Measurements from ENCODE around the gene FTCD.

The FTCD gene

GRCh38 chr21:46180778-46181391 is 25.5 kb upstream of the FTCD start:
- no peaks in the 10 kb centered on the region for H3K9me3 ChIP-seq (replicated peaks; ENCODE audit: insufficient read depth, low read length)
- H3F3A ChIP-seq (ENCODE audit: insufficient read depth, low read length) = 0 out of 2 replicates have a peak, but pooled peaks cover 6% of the 10 kb centered on the region
- TF ChIP-seq EZH2phosphoT487 (IDR thresholded peaks at IDR 0.05; ENCODE audit: low read length) = no peak
- TF ChIP-seq EZH2 (optimal IDR thresholded peaks at IDR 0.05; ENCODE audit: low read depth, low read length) = no peak
- TF ChIP-seq CTCF (IDR thresholded peaks at IDR 0.05; ENCODE audit: low read length) = no peak
- no peak overlapping the region for H3K27ac ChIP-seq (ENCODE audit: low read length)
- H3K4me1 ChIP-seq (ENCODE audit: low read length) = peaks cover 8% of the 10 kb centered on the region
- DNase-seq = no peak
- H2AFZ ChIP-seq (ENCODE audit: low read length) = no peak overlapping the region
- no peaks in the 10 kb centered on the region for H3K36me3 ChIP-seq (replicated peaks; ENCODE audit: insufficient read depth, low read length)
- 0 out of 2 replicates have a peak, but pooled peaks cover 3% of the 10 kb centered on the region for H3K79me2 ChIP-seq (ENCODE audit: low read length)
- no peaks in the 10 kb centered on the region for H3K27me3 ChIP-seq (replicated peaks; ENCODE audit: insufficient read depth, low read length)
- no peaks in the 10 kb centered on the region for H3K9me2 ChIP-seq (replicated peaks; ENCODE audit: insufficient read depth, low read length)
- no peak overlapping the region for H3K4me3 ChIP-seq (ENCODE audit: low read length)
- no peak overlapping the region for H3K4me2 ChIP-seq (ENCODE audit: low read depth, low read length)
- no peaks in the 10 kb centered on the region for H4K20me1 ChIP-seq (ENCODE audit: insufficient read depth, low read length)
- no peak overlapping the region for H3K9ac ChIP-seq (ENCODE audit: low read length)

- Histone ChIP-seq H2AFZ (ENCODE audit: low read length) (no peak overlapping the region), H3K9me3 (replicated peaks; ENCODE audit: insufficient read depth, low read length) (no peaks in the 10 kb centered on the region), H3K36me3 (replicated peaks; ENCODE audit: insufficient read depth, low read length) (no peaks in the 10 kb centered on the region), H3K4me2 (ENCODE audit: low read depth, low read length) (no peak overlapping the region), H3K27ac (ENCODE audit: low read length) (no peak overlapping the region), H3K4me3 (ENCODE audit: low read length) (no peak overlapping the region), H3K9ac (ENCODE audit: low read length) (no peak overlapping the region), H3K9me2 (replicated peaks; ENCODE audit: insufficient read depth, low read length) (no peaks in the 10 kb centered on the region), H3K4me1 (ENCODE audit: low read length) (peaks cover 1% of the 10 kb centered on the region), H3K79me2 (ENCODE audit: low read length) (0 out of 2 replicates have a peak, but pooled peaks cover 3% of the 10 kb centered on the region), H4K20me1 (ENCODE audit: insufficient read depth, low read length) (no peaks in the 10 kb centered on the region), H3K27me3 (replicated peaks; ENCODE audit: insufficient read depth, low read length) (no peaks in the 10 kb centered on the region), H3F3A (ENCODE audit: insufficient read depth, low read length) (0 out of 2 replicates have a peak, but pooled peaks cover under 1% of the 10 kb centered on the region)
- DNase-seq = no peak
- TF ChIP-seq CTCF (IDR thresholded peaks at IDR 0.05; ENCODE audit: low read length) (no peak), EZH2 (optimal IDR thresholded peaks at IDR 0.05; ENCODE audit: low read depth, low read length) (no peak), EZH2phosphoT487 (IDR thresholded peaks at IDR 0.05; ENCODE audit: low read length) (no peak)
These were observed 24.8 kb upstream of the FTCD start for GRCh38 chr21:46180079-46180722.

- H3K27me3 ChIP-seq (replicated peaks; ENCODE audit: insufficient read depth, low read length) = no peaks in the 10 kb centered on the region
- no peaks in the 10 kb centered on the region for H3K9me2 ChIP-seq (replicated peaks; ENCODE audit: insufficient read depth, low read length)
- H3K4me2 ChIP-seq (ENCODE audit: low read depth, low read length) = no peak overlapping the region
- no peaks in the 10 kb centered on the region for H3K9me3 ChIP-seq (replicated peaks; ENCODE audit: insufficient read depth, low read length)
- no peak for DNase-seq
- TF ChIP-seq EZH2 (optimal IDR thresholded peaks at IDR 0.05; ENCODE audit: low read depth, low read length) = no peak
- no peak for TF ChIP-seq EZH2phosphoT487 (IDR thresholded peaks at IDR 0.05; ENCODE audit: low read length)
- TF ChIP-seq CTCF (IDR thresholded peaks at IDR 0.05; ENCODE audit: low read length) = no peak
- H4K20me1 ChIP-seq (ENCODE audit: insufficient read depth, low read length) = no peaks in the 10 kb centered on the region
- H3K27ac ChIP-seq (ENCODE audit: low read length) = no peak overlapping the region
- H3K36me3 ChIP-seq (replicated peaks; ENCODE audit: insufficient read depth, low read length) = no peaks in the 10 kb centered on the region
- H3K4me3 ChIP-seq (ENCODE audit: low read length) = no peak overlapping the region
- no peak overlapping the region for H3K9ac ChIP-seq (ENCODE audit: low read length)
- no peak overlapping the region for H2AFZ ChIP-seq (ENCODE audit: low read length)
- 0 out of 2 replicates have a peak, but pooled peaks cover 3% of the 10 kb centered on the region for H3K79me2 ChIP-seq (ENCODE audit: low read length)
- no peaks in the 10 kb centered on the region for H3K4me1 ChIP-seq (ENCODE audit: low read length)
- no peaks in the 10 kb centered on the region for H3F3A ChIP-seq (ENCODE audit: insufficient read depth, low read length)
These were observed 24.3 kb upstream of the FTCD start for GRCh38 chr21:46179708-46180078.

Data from MM.1S (cell line).